ENCODE results near the gene MEDAG.

The MEDAG gene

DNA sequence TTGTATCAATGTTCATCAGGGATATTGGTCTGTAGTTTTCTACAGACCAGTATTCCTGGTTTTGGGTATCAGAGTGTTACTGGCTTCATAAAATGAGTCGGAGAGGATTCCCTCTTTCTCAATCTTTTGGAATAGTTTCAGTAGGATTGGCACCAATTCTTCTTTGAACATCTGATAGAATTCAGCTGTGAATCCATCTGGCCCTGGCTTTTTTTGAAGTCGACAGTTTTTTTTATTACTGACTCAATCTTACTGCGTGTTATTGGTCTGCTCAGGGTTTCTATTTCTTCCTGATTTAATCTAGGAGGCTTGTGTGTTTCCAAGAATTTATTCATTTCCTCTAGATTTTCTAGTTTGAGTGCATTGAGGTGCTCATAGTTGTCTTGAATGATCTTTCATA lies 37.8 kb downstream of the MEDAG start:
- no peak overlapping the region for H3K27ac ChIP-seq (ENCODE audit: low read length)
- no peaks in the 10 kb centered on the region for H3K36me3 ChIP-seq (ENCODE audit: control insufficient read depth, insufficient read depth, low read length)
- WGBS (ENCODE audit: insufficient coverage, insufficient read length): no CpG with 5 or more reads among the region's 3 CpGs
- H3K27me3 ChIP-seq (ENCODE audit: control insufficient read depth, insufficient read depth, low read length): no peaks in the 10 kb centered on the region
- DNase-seq (ENCODE audit: low read depth, low spot score): no peak
- no peaks in the 10 kb centered on the region for H3K9me3 ChIP-seq (ENCODE audit: control insufficient read depth, insufficient read depth, low read length)
- no peak overlapping the region for H3K4me3 ChIP-seq (ENCODE audit: low read length)
- no peaks in the 10 kb centered on the region for H3K4me1 ChIP-seq (ENCODE audit: control insufficient read depth, insufficient read depth, low read length)

DNA sequence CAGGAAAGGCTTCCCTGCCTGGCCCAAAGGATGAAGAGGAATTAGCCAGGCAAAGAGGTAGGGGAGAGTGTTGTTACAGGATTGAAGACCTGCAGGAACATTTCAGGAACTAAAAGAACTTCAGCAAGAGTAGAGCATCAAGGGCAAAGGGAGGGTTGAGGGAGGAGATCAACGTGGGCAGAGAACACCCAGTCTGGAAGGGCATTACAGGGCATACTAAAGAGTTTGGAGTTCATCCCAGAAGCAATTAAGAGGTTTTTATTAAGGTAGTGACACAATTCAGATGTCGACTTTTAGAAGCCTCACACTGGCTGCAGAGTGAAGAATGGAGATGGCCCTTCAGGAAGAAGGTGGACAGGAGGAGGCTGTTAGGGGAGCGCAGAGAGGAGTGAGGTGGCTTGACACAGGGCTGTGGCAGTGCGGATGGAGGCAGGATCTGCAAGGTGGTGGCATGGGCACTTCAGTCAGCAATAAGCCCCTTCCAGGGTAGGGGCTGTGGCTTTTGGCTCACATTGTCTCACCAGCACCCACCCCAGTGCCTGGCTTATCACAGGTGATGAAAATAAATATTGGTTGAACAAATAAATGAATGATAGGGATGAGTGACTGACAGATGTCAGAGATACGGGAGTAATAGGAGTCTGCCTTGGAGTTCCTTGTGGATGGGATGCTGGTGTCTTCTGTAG lies 51.3 kb downstream of the MEDAG start:
- H3K9me3 ChIP-seq (ENCODE audit: control insufficient read depth, insufficient read depth, low read length): no peaks in the 10 kb centered on the region
- DNase-seq (ENCODE audit: low read depth, low spot score): no peak
- no peak overlapping the region for H3K27ac ChIP-seq (ENCODE audit: low read length)
- no peaks in the 10 kb centered on the region for H3K4me1 ChIP-seq (ENCODE audit: control insufficient read depth, insufficient read depth, low read length)
- H3K4me3 ChIP-seq (ENCODE audit: low read length): no peak overlapping the region
- no CpG with 5 or more reads among the region's 5 CpGs for WGBS (ENCODE audit: insufficient coverage, insufficient read length)
- H3K27me3 ChIP-seq (ENCODE audit: control insufficient read depth, insufficient read depth, low read length): no peaks in the 10 kb centered on the region; the same call in 1 of the 2 replicates
- H3K36me3 ChIP-seq (ENCODE audit: control insufficient read depth, insufficient read depth, low read length): no peaks in the 10 kb centered on the region

GRCh38 chr13:30959678-30960077 lies 53.6 kb downstream of the MEDAG start:
- WGBS (ENCODE audit: insufficient coverage, insufficient read length): no CpG with 5 or more reads among the region's 1 CpG
- H3K36me3 ChIP-seq (ENCODE audit: control insufficient read depth, insufficient read depth, low read length): no peaks in the 10 kb centered on the region
- H3K4me1 ChIP-seq (ENCODE audit: control insufficient read depth, insufficient read depth, low read length): no peaks in the 10 kb centered on the region
- H3K27me3 ChIP-seq (ENCODE audit: control insufficient read depth, insufficient read depth, low read length): no peaks in the 10 kb centered on the region; the same call in 1 of the 2 replicates
- H3K4me3 ChIP-seq (ENCODE audit: low read length): no peak overlapping the region
- H3K9me3 ChIP-seq (ENCODE audit: control insufficient read depth, insufficient read depth, low read length): no peaks in the 10 kb centered on the region
- no peak for DNase-seq (ENCODE audit: low read depth, low spot score)
- no peak overlapping the region for H3K27ac ChIP-seq (ENCODE audit: low read length)

- Histone ChIP-seq H3K27me3 (ENCODE audit: control insufficient read depth, insufficient read depth, low read length) (no peaks in the 10 kb centered on the region; the same call in 1 of the 2 replicates), H3K4me1 (ENCODE audit: control insufficient read depth, insufficient read depth, low read length) (no peaks in the 10 kb centered on the region), H3K9me3 (ENCODE audit: control insufficient read depth, insufficient read depth, low read length) (peaks cover 3% of the 10 kb centered on the region), H3K36me3 (ENCODE audit: control insufficient read depth, insufficient read depth, low read length) (no peaks in the 10 kb centered on the region), H3K4me3 (ENCODE audit: low read length) (no peak overlapping the region), H3K27ac (ENCODE audit: low read length) (no peak overlapping the region)
- no peak for DNase-seq (ENCODE audit: low read depth, low spot score)
- no CpG with 5 or more reads among the region's 5 CpGs for WGBS (ENCODE audit: insufficient coverage, insufficient read length)
Measured at GRCh38 chr13:30963791-30964190, 57.7 kb downstream of the MEDAG start.

GRCh38 chr13:30965380-30965779 lies 59.3 kb downstream of the MEDAG start:
- Histone ChIP-seq H3K27me3 (ENCODE audit: control insufficient read depth, insufficient read depth, low read length) (no peaks in the 10 kb centered on the region; the same call in 1 of the 2 replicates), H3K4me1 (ENCODE audit: control insufficient read depth, insufficient read depth, low read length) (no peaks in the 10 kb centered on the region), H3K9me3 (ENCODE audit: control insufficient read depth, insufficient read depth, low read length) (peaks cover 3% of the 10 kb centered on the region), H3K4me3 (ENCODE audit: low read length) (no peak overlapping the region), H3K27ac (ENCODE audit: low read length) (no peak overlapping the region), H3K36me3 (ENCODE audit: control insufficient read depth, insufficient read depth, low read length) (no peaks in the 10 kb centered on the region)
- WGBS (ENCODE audit: insufficient coverage, insufficient read length): no CpG with 5 or more reads among the region's 1 CpG
- no peak for DNase-seq (ENCODE audit: low read depth, low spot score)

DNA sequence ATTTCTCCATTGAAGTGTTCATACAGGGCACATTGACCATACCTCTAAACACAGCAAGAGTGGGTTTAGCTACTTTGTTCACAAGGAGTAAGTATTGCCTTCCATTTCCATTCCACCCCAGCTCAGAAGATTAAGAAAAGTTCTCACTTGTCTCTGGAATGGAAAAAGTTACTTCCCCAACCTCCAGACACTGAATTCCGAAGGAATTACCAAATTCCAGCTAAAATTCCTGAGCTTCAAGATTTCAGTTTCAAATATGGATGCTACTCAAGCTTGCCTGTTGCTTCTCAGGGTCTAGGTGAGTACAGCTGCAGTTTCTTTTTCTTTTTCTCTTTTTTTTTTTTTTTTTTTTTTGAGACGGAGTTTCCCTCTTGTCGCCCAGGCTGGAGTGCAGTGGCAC lies 60.0 kb downstream of the MEDAG start:
- Histone ChIP-seq H3K4me3 (ENCODE audit: low read length) (no peak overlapping the region), H3K27ac (ENCODE audit: low read length) (no peak overlapping the region), H3K27me3 (ENCODE audit: control insufficient read depth, insufficient read depth, low read length) (no peaks in the 10 kb centered on the region; the same call in 1 of the 2 replicates), H3K4me1 (ENCODE audit: control insufficient read depth, insufficient read depth, low read length) (no peaks in the 10 kb centered on the region), H3K36me3 (ENCODE audit: control insufficient read depth, insufficient read depth, low read length) (no peaks in the 10 kb centered on the region), H3K9me3 (ENCODE audit: control insufficient read depth, insufficient read depth, low read length) (peaks cover 3% of the 10 kb centered on the region)
- WGBS (ENCODE audit: insufficient coverage, insufficient read length): no CpG with 5 or more reads among the region's 3 CpGs
- DNase-seq (ENCODE audit: low read depth, low spot score): no peak

DNA sequence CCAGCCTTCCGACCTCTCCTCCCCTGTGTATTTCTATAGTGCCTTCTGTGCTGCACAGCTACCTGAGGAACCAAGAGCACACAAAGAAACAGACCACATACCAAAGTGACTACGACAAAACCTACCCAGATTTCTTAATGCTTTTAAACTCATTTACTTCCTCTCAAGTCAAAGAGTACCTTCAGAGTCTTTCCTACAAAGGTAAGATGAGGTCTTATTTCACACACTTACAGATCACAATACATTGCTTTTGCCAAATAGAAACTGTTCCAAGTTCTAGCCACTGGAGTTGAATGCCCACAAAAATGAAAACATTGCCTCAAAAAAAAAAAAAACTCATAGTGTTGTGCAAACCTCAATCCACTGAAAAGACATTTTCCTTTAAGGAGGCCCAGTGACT lies 62.8 kb downstream of the MEDAG start:
- no peak overlapping the region for H3K4me3 ChIP-seq (ENCODE audit: low read length)
- no peak overlapping the region for H3K27ac ChIP-seq (ENCODE audit: low read length)
- no CpG with 5 or more reads among the region's 2 CpGs for WGBS (ENCODE audit: insufficient coverage, insufficient read length)
- H3K27me3 ChIP-seq (ENCODE audit: control insufficient read depth, insufficient read depth, low read length): no peaks in the 10 kb centered on the region
- no peaks in the 10 kb centered on the region for H3K36me3 ChIP-seq (ENCODE audit: control insufficient read depth, insufficient read depth, low read length)
- no peak for DNase-seq (ENCODE audit: low read depth, low spot score)
- H3K9me3 ChIP-seq (ENCODE audit: control insufficient read depth, insufficient read depth, low read length): peaks cover 3% of the 10 kb centered on the region
- H3K4me1 ChIP-seq (ENCODE audit: control insufficient read depth, insufficient read depth, low read length): no peaks in the 10 kb centered on the region

- H3K27me3 ChIP-seq (ENCODE audit: control insufficient read depth, insufficient read depth, low read length): no peaks in the 10 kb centered on the region
- H3K4me3 ChIP-seq (ENCODE audit: low read length): no peak overlapping the region
- no peaks in the 10 kb centered on the region for H3K4me1 ChIP-seq (ENCODE audit: control insufficient read depth, insufficient read depth, low read length)
- peaks cover 3% of the 10 kb centered on the region for H3K9me3 ChIP-seq (ENCODE audit: control insufficient read depth, insufficient read depth, low read length)
- H3K27ac ChIP-seq (ENCODE audit: low read length): no peak overlapping the region
- H3K36me3 ChIP-seq (ENCODE audit: control insufficient read depth, insufficient read depth, low read length): no peaks in the 10 kb centered on the region
- DNase-seq (ENCODE audit: low read depth, low spot score): no peak
- no CpG with 5 or more reads among the region's 2 CpGs for WGBS (ENCODE audit: insufficient coverage, insufficient read length)
Measured at GRCh38 chr13:30971575-30971974, 65.5 kb downstream of the MEDAG start.

- WGBS (ENCODE audit: insufficient coverage, insufficient read length): no CpG with 5 or more reads among the region's 1 CpG
Measured at GRCh38 chr13:30972888-30973377, 66.9 kb downstream of the MEDAG start.

DNA sequence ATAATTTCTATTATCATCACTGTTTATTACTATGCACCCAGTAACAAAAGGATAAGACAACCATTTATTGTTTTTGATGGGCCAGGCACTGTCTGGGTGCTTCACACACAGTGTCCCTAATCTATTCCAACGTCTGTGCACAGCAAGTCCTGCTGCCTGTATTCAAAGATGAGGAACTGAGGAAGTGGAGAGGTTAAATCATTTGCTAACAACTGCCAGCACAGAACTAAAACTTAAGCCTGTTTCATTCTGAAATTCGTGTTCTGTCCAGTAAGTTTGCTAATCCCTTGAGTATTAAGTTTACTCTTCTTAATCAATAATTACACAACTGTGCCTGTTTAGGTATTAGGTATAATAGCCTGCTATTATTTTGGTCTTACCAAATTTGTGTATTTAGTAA lies 68.3 kb downstream of the MEDAG start:
- no peaks in the 10 kb centered on the region for H3K36me3 ChIP-seq (ENCODE audit: control insufficient read depth, insufficient read depth, low read length)
- DNase-seq (ENCODE audit: low read depth, low spot score): no peak
- H3K4me3 ChIP-seq (ENCODE audit: low read length): no peak overlapping the region
- no peaks in the 10 kb centered on the region for H3K27me3 ChIP-seq (ENCODE audit: control insufficient read depth, insufficient read depth, low read length)
- no CpG with 5 or more reads among the region's 2 CpGs for WGBS (ENCODE audit: insufficient coverage, insufficient read length)
- H3K27ac ChIP-seq (ENCODE audit: low read length): no peak overlapping the region
- no peaks in the 10 kb centered on the region for H3K4me1 ChIP-seq (ENCODE audit: control insufficient read depth, insufficient read depth, low read length)
- H3K9me3 ChIP-seq (ENCODE audit: control insufficient read depth, insufficient read depth, low read length): no peaks in the 10 kb centered on the region

More at GRCh38 chr13:30972888-30973377, 66.9 kb downstream of the MEDAG start:
- Histone ChIP-seq H3K36me3 (ENCODE audit: control insufficient read depth, insufficient read depth, low read length) (no peaks in the 10 kb centered on the region), H3K27me3 (ENCODE audit: control insufficient read depth, insufficient read depth, low read length) (no peaks in the 10 kb centered on the region), H3K4me1 (ENCODE audit: control insufficient read depth, insufficient read depth, low read length) (no peaks in the 10 kb centered on the region), H3K27ac (ENCODE audit: low read length) (no peak overlapping the region), H3K9me3 (ENCODE audit: control insufficient read depth, insufficient read depth, low read length) (no peaks in the 10 kb centered on the region), H3K4me3 (ENCODE audit: low read length) (no peak overlapping the region)
- no peak for DNase-seq (ENCODE audit: low read depth, low spot score)
